Activated T-cell treated with anti-CD3 and anti-CD28 coated beads, Interleukin-2, amount 50 U/mL, for 24 hours (primary cell): ENCODE data around the gene MPP7.

Experiments used
- DNase-seq: peaks from one replicate; pipeline ENCODE4 v3.0.0-alpha.2; 2020
- H3K27ac Mint-ChIP-seq: 2 replicates; pipeline ENCODE4 v1.8.0; 2020; ENCODE audit warnings: mild to moderate bottlenecking, mixed read lengths
- H3K27me3 Mint-ChIP-seq: 2 replicates; pipeline ENCODE4 v1.8.0; 2020; ENCODE audit warnings: mixed read lengths
- H3K36me3 Mint-ChIP-seq: 2 replicates; pipeline ENCODE4 v1.8.0; 2020; ENCODE audit warnings: low read depth, mixed read lengths
- H3K4me1 Mint-ChIP-seq: 2 replicates; pipeline ENCODE4 v1.8.0; 2020; ENCODE audit warnings: low read depth, mixed read lengths
- H3K4me3 Mint-ChIP-seq: 2 replicates; pipeline ENCODE4 v1.8.0; 2020; ENCODE audit warnings: mild to moderate bottlenecking, moderate library complexity, mixed read lengths
- H3K9me3 Mint-ChIP-seq: 2 replicates; pipeline ENCODE4 v1.8.0; 2020; ENCODE audit warnings: mixed read lengths

MPP7 gene

GRCh38 chr10:28318626-28319025 is 15.8 kb upstream of the MPP7 start:
- DNase-seq: no peak
- Mint-ChIP-seq H3K27ac (no peak overlapping the region), H3K4me1 (peaks cover 19% of the 10 kb centered on the region), H3K4me3 (no peak overlapping the region), H3K9me3 (no peaks in the 10 kb centered on the region), H3K27me3 (no peaks in the 10 kb centered on the region), H3K36me3 (peaks cover 6% of the 10 kb centered on the region)

DNA sequence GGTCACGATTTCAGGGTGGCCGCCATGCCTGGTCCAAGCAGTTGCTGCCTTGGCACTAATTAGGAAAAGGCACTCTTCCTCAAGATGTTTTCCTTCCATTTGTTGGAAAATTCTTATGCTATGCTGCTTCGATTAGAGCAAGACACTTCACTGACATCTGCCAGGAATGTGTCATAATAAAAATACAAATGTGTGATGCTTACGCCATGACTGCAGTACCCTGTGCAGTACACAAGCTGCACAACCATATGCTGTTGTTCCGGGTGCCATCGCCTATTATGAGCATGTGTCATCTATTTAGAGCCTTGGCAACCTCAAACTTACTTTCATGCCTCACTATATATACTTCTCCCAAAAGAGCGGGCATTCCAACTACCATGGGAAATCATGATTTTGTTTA is 14.9 kb upstream of the MPP7 start:
- Mint-ChIP-seq H3K27me3 (no peaks in the 10 kb centered on the region), H3K4me3 (no peak overlapping the region), H3K27ac (no peak overlapping the region), H3K4me1 (peaks cover 21% of the 10 kb centered on the region), H3K9me3 (no peaks in the 10 kb centered on the region), H3K36me3 (peaks cover 8% of the 10 kb centered on the region)
- DNase-seq: no peak

DNA sequence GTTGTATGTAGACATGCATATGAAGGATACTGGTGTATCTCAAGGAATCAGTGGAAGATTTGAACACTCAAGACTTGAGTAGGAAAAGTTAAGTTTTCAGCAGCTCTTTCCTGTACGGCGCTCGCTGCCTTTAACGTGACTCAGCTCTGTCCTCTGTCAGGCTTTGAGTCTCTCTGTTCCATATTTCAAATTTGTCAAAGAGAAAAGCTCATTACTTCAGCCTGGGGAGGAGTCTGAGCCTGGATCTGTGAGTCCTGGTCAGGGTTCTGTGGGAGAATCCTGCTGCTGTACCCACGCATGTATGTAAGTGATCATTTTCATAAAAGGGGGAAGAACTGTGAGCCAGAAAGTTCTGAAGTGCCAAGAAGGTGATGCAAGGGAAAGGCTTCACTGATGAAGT is 13.8 kb upstream of the MPP7 start:
- peaks cover 23% of the 10 kb centered on the region for H3K4me1 Mint-ChIP-seq
- peaks cover 19% of the 10 kb centered on the region for H3K36me3 Mint-ChIP-seq
- no peak overlapping the region for H3K4me3 Mint-ChIP-seq
- no peak overlapping the region for H3K27ac Mint-ChIP-seq
- no peaks in the 10 kb centered on the region for H3K27me3 Mint-ChIP-seq
- H3K9me3 Mint-ChIP-seq: peaks cover 4% of the 10 kb centered on the region
- DNase-seq: no peak

GRCh38 chr10:28315140-28315539 is 12.3 kb upstream of the MPP7 start:
- Mint-ChIP-seq H3K4me1 (peaks cover 25% of the 10 kb centered on the region), H3K4me3 (no peak overlapping the region), H3K27ac (no peak overlapping the region), H3K36me3 (peaks cover 21% of the 10 kb centered on the region), H3K9me3 (peaks cover 4% of the 10 kb centered on the region), H3K27me3 (no peaks in the 10 kb centered on the region)
- no peak for DNase-seq

DNA sequence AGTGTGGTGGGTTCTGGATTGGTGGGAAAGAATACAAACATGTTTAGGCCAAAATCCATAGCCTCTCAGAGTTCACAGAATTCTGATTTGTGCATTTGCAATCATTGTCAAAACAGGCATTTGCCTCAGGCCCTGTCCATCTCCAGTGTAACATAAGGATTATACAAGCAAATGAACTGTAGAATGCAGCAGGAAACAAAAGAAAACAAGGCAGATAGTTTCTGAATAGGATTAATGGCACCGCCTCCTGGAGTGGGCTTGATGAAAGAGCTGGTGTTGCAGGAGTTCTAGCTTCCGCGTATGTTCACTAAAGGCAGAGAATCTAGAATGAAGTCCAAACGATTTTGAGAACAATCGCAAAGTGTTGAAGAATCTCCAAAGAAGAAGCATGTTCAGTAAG is 11.3 kb upstream of the MPP7 start:
- Mint-ChIP-seq H3K36me3 (peaks cover 20% of the 10 kb centered on the region), H3K27me3 (no peaks in the 10 kb centered on the region), H3K9me3 (peaks cover 4% of the 10 kb centered on the region), H3K27ac (no peak overlapping the region), H3K4me3 (no peak overlapping the region), H3K4me1 (peaks cover 26% of the 10 kb centered on the region)
- no peak for DNase-seq

- no peaks in the 10 kb centered on the region for H3K27me3 Mint-ChIP-seq
- peaks cover 4% of the 10 kb centered on the region for H3K9me3 Mint-ChIP-seq
- H3K27ac Mint-ChIP-seq: no peak overlapping the region
- H3K36me3 Mint-ChIP-seq: peaks cover 17% of the 10 kb centered on the region
- H3K4me3 Mint-ChIP-seq: no peak overlapping the region
- peaks cover 27% of the 10 kb centered on the region for H3K4me1 Mint-ChIP-seq
- no peak for DNase-seq
Measured at GRCh38 chr10:28312572-28312971, 9.7 kb upstream of the MPP7 start.

- Mint-ChIP-seq H3K27ac (no peak overlapping the region), H3K27me3 (no peaks in the 10 kb centered on the region), H3K4me3 (no peak overlapping the region), H3K36me3 (peaks cover 17% of the 10 kb centered on the region), H3K4me1 (peaks cover 27% of the 10 kb centered on the region), H3K9me3 (peaks cover 4% of the 10 kb centered on the region)
- DNase-seq: no peak
Measured at GRCh38 chr10:28311104-28311503, 8.2 kb upstream of the MPP7 start.

GRCh38 chr10:28307267-28307666 is 4.4 kb upstream of the MPP7 start:
- Mint-ChIP-seq H3K27ac (no peak overlapping the region), H3K36me3 (peaks cover 12% of the 10 kb centered on the region), H3K27me3 (no peaks in the 10 kb centered on the region), H3K4me3 (no peak overlapping the region), H3K4me1 (peaks cover 31% of the 10 kb centered on the region), H3K9me3 (peaks cover 2% of the 10 kb centered on the region)
- DNase-seq: no peak

DNA sequence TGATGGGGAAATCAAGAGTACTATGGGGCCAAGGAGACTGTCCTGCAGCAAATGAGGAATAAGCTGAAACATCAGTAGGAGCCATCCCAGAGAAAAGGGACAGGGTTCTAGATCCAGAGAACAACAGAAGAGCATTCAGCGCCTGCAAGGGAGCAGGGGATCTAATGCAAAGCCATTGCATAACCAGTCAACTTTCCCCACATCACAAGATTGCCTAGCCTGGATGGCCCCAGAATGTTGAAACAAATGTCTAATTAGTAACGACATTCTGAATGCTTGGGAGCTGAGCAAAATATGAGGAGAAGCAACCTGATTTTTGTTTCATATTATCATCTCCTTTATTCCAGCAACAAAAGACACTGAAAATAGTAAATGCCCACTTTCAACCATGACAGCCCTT is 2.7 kb upstream of the MPP7 start:
- Mint-ChIP-seq H3K9me3 (no peaks in the 10 kb centered on the region), H3K4me3 (no peak overlapping the region), H3K4me1 (peaks cover 38% of the 10 kb centered on the region)

DNA sequence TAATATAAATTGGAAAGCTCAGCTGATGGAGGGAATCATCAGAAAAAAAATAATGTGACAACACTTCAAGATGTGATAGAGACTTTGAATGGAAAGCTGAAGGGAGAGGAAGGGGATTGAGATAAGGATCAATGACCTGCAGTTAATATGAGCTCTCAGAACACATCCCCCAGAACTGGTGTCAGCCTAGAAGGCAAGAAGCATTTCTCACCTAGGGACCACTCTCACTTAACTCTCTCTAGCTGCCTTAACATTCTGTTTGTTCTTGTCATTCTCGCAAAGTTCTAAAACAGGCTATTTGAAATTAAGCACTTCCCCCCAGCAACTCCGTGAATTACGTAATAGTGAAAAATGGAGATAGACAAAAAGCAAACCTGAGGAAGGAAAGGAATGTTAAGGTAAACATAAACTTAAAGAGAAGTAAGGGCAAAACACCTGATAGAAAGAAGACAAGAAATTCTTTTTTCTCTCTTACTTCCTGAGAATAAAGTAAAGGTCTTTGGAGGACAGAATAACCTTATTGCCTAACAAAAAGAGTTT is 1.2 kb upstream of the MPP7 start:
- Mint-ChIP-seq H3K36me3 (peaks cover 3% of the 10 kb centered on the region), H3K27me3 (no peaks in the 10 kb centered on the region), H3K4me1 (peaks cover 48% of the 10 kb centered on the region), H3K9me3 (no peaks in the 10 kb centered on the region), H3K4me3 (peak overlapping the region; percentile 91), H3K27ac (no peak overlapping the region)
- no peak for DNase-seq

More for the DNA sequence above, 2.7 kb upstream of the MPP7 start:
- Mint-ChIP-seq H3K36me3 (peaks cover 3% of the 10 kb centered on the region), H3K27me3 (no peaks in the 10 kb centered on the region), H3K27ac (no peak overlapping the region)
- DNase-seq: no peak

- DNase-seq: no peak
- Mint-ChIP-seq H3K36me3 (peaks cover 3% of the 10 kb centered on the region), H3K4me1 (peaks cover 53% of the 10 kb centered on the region), H3K27ac (peak overlapping the region; percentile 68), H3K27me3 (no peaks in the 10 kb centered on the region), H3K4me3 (peak overlapping the region; percentile 80), H3K9me3 (no peaks in the 10 kb centered on the region)
Measured at GRCh38 chr10:28302012-28302637, 739 bp downstream of the MPP7 start.

DNA sequence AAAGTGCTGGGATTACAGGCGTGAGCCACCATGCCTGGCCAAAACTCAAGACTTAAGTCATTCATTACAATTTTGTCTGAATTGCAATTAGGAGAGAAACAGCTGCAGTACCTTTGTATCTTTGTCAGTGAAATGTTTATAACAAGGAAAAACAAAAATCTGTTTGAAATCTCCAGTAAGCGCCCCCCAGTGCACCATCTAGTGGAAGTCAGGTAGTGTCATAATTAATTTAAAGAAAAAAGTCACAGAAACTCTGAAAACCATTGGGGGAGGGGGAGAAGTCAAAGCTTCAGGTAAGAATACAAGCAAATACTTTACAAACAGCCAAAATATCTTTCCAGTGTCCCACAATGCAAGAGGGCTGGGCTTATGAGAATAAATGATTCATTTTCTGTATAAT is 2.8 kb downstream of the MPP7 start:
- DNase-seq: no peak
- H3K36me3 Mint-ChIP-seq: peaks cover 3% of the 10 kb centered on the region
- H3K9me3 Mint-ChIP-seq: no peaks in the 10 kb centered on the region
- H3K27me3 Mint-ChIP-seq: no peaks in the 10 kb centered on the region
- peak overlapping the region; percentile 45 for H3K27ac Mint-ChIP-seq
- H3K4me1 Mint-ChIP-seq: peaks cover 71% of the 10 kb centered on the region
- H3K4me3 Mint-ChIP-seq: no peak overlapping the region

DNA sequence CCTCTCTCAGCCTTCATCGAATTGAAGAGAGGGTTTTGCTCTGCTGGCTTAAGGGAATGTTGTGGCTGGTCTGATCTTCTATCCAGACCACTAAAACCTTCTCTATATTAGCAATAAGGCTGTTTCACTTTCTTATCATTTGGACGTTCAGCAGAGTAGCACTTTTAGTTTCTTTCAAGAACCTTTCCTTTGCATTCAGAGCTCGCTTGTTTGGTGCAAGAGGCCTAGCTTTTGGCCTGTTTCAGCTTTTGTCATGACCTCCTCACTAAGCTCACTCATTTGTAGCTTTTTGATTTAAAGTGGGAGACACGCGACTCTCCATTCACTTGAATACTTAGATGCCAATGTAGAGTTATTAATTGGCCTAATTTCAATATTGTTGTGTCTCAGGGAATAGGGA is 3.9 kb downstream of the MPP7 start:
- H3K36me3 Mint-ChIP-seq: peaks cover 3% of the 10 kb centered on the region
- peak overlapping the region; percentile 35 for H3K4me3 Mint-ChIP-seq
- peak overlapping the region; percentile 74 for H3K27ac Mint-ChIP-seq
- no peak for DNase-seq
- H3K4me1 Mint-ChIP-seq: peaks cover 75% of the 10 kb centered on the region
- no peaks in the 10 kb centered on the region for H3K27me3 Mint-ChIP-seq
- H3K9me3 Mint-ChIP-seq: no peaks in the 10 kb centered on the region

- Mint-ChIP-seq H3K27me3 (no peaks in the 10 kb centered on the region), H3K9me3 (no peaks in the 10 kb centered on the region), H3K4me1 (peaks cover 82% of the 10 kb centered on the region), H3K36me3 (peaks cover 2% of the 10 kb centered on the region), H3K4me3 (no peak overlapping the region), H3K27ac (peak overlapping the region; percentile 1)
- no peak for DNase-seq
Measured at GRCh38 chr10:28296023-28296422, 6.8 kb downstream of the MPP7 start.

- no peaks in the 10 kb centered on the region for H3K27me3 Mint-ChIP-seq
- H3K9me3 Mint-ChIP-seq: no peaks in the 10 kb centered on the region
- no peak for DNase-seq
- H3K4me1 Mint-ChIP-seq: peaks cover 82% of the 10 kb centered on the region
- H3K27ac Mint-ChIP-seq: no peak overlapping the region
- H3K36me3 Mint-ChIP-seq: peaks cover 2% of the 10 kb centered on the region
- H3K4me3 Mint-ChIP-seq: no peak overlapping the region
Measured at GRCh38 chr10:28295336-28295735, 7.5 kb downstream of the MPP7 start.

DNA sequence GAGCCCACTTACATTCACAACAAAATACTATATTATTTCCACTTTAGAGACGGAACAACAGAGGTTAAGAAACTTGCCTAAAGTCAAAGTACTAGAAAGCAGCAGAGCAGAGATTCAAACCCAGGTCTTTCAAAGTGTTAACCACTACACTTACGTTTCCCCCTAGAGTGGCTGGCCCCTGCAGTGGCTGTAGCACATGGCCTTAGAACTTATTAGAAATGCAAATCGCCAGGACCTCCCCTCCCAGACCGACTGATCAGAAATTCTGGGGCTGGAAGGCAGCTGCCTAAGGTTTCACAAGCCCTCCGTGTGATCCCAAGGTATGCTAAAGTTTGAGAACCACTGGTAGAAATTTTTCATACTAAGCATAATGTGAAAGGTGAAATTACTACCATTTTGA is 8.1 kb downstream of the MPP7 start:
- H3K27me3 Mint-ChIP-seq: no peaks in the 10 kb centered on the region
- no peak for DNase-seq
- H3K36me3 Mint-ChIP-seq: peaks cover 2% of the 10 kb centered on the region
- no peaks in the 10 kb centered on the region for H3K9me3 Mint-ChIP-seq
- peak overlapping the region; percentile 19 for H3K27ac Mint-ChIP-seq
- no peak overlapping the region for H3K4me3 Mint-ChIP-seq
- H3K4me1 Mint-ChIP-seq: peaks cover 77% of the 10 kb centered on the region
